Measurements from ENCODE around the gene MUS81. TPM values are rescaled to one million over a fixed set of nuclear protein-coding genes. Genes with fewer than 3 reads are reported as not detected.
A peak's percentile ranks its signal among the peaks of the same experiment; 100 is the strongest.

Gene MUS81
- total and polyA plus RNA-seq, 9 of the 15 experiments (the other 6 are each of a cell fraction or from before 2014, with no cell fraction given): 13.4 to 118 (median 53.7) TPM

GRCh38 chr11:65899356-65900124, 39.3 kb downstream of the MUS81 start (continued):
- peak; percentile 98 for TF ChIP-seq FIP1L1 (IDR thresholded peaks at IDR 0.05; ENCODE audit: low read depth, low read length, poor library complexity, severe bottlenecking)
- TF ChIP-seq ZBTB9 (CRISPR knock-in tag; IDR thresholded peaks at IDR 0.05): peak; percentile 76; the same call in 1 of the 2 replicates
- 0 out of 2 replicates have a peak, but pooled peaks have one; percentile 51 for TF ChIP-seq ZBED1 (IDR thresholded peaks at IDR 0.05)
- TF ChIP-seq MNT (conservative IDR thresholded peaks at IDR 0.05): peak; percentile 98 to 99
- peak; percentile 81; the same call in 1 of the 2 replicates for TF ChIP-seq GABPB1 (CRISPR knock-in tag; IDR thresholded peaks at IDR 0.05)
- TF ChIP-seq CREB3L1 (IDR thresholded peaks at IDR 0.05; ENCODE audit: borderline replicate concordance, low read depth): peak; percentile 63; the same call in 1 of the 2 replicates
- TF ChIP-seq RBFOX2 (IDR thresholded peaks at IDR 0.05; ENCODE audit: low read depth, low read length): peak; percentile 98
- peak; percentile 87 for TF ChIP-seq PTBP1 (IDR thresholded peaks at IDR 0.05; ENCODE audit: low read depth, low read length)
- TF ChIP-seq ZNF311 (CRISPR knock-in tag; IDR thresholded peaks at IDR 0.05): 0 out of 2 replicates have a peak, but pooled peaks have one; percentile 52
- TF ChIP-seq TAF15 (IDR thresholded peaks at IDR 0.05; ENCODE audit: low read depth, low read length): peak; percentile 29; the same call in 1 of the 2 replicates
- TF ChIP-seq HDAC1 (IDR thresholded peaks at IDR 0.05): peak in 1 of 2 experiments; percentile 90; a peak in 2 of 4 replicates
- TF ChIP-seq NR2C2 (CRISPR knock-in tag; IDR thresholded peaks at IDR 0.05): no peak
- peak; percentile 68; the same call in 1 of the 2 replicates for TF ChIP-seq NR2C2 (tag; IDR thresholded peaks at IDR 0.05)
- TF ChIP-seq NR4A1 (CRISPR knock-in tag; IDR thresholded peaks at IDR 0.05): 0 out of 2 replicates have a peak, but pooled peaks have one; percentile 28
- peak; percentile 79; the same call in 1 of the 2 replicates for TF ChIP-seq NR4A1 (tag; IDR thresholded peaks at IDR 0.05)
- no peak for TF ChIP-seq SREBF1 (IDR thresholded peaks at IDR 0.05; ENCODE audit: borderline replicate concordance, low read depth, low read length)
